GM19328 (cell line): ENCODE results near the gene TRMT112.

Experiments used
- ATAC-seq: cut with Tn5 transposase; IDR thresholded peaks from one replicate; pipeline ENCODE4 v1.9.1; 2021; ENCODE audit warnings: mild to moderate bottlenecking, moderate library complexity; ENCODE audit not compliant: unreplicated experiment

Gene TRMT112

GRCh38 chr11:64351136-64351631 is 33.8 kb upstream of the TRMT112 start:
- no peak for ATAC-seq

DNA sequence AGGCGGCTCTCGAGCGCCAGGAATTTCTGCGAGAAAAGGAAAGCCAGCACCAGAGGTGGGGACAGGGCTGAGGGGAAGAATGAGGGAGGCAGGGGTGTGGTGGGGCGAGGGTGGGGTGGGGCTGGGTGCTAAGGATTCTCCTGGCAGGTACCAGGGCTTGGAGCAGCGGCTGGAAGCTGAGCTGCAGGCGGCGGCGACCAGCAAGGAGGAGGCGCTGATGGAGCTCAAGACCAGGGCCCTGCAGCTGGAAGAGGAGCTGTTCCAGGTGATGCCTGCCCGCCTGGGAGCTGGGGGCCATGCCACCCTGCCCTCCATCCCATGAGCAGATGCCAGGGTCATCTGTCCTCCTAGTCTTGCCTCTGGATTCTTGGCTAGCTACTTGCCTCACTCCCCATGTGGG is 32.0 kb upstream of the TRMT112 start:
- ATAC-seq, result no peak

DNA sequence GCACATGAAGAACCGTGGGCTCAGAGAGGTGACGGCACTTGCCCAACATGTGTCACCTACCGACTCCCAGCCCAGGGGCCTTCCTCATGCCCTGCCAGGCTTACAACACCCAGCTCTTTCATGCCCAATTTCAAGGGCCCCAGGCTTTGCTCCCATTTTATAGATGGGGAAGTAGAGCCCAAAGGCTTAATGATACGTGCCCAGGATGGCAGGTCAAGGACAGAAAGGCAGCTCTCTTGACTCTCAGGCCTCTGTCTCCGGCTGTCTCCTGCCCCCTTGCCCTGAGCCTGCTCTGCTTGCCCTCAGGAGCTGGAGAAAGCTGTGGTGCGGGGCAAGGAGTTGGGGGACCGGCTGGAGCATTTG is 31.6 kb upstream of the TRMT112 start:
- ATAC-seq, result no peak

GRCh38 chr11:64348383-64349024 is 31.1 kb upstream of the TRMT112 start:
- no peak for ATAC-seq

DNA sequence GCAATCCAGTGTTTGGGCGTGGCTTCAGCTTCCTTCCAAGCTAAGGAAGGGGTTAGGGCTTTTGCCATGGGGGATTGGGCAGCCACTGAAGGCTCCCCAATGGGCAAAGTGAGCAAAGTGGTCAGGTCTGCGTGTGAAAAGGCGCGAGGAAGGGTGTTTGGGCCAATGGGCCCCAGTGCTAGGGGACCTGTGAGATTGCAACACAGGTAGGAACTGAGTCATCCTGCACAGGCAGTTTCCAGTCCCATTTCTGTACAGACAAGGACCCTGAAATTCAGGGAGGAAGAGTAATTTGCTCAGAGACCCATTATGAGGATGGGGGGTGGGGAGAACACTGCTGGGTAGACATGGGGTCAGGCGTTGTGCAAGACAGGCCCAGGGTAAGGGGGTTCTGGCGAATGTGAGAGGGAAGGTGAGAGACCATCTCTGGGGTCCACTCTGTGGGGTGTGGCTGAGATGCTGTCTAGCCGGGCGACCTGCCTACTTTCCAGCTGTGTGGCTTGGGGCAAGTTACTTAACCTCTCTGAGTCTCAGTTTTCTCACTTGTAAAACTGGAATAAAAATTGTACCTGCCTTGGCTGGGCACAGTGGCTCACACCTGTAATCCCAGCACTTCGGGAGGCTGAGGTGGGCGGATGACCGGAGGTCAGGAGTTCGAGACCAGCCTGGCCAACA is 30.0 kb upstream of the TRMT112 start:
- no peak for ATAC-seq

GRCh38 chr11:64344787-64345186 is 27.4 kb upstream of the TRMT112 start:
- ATAC-seq, result no peak

DNA sequence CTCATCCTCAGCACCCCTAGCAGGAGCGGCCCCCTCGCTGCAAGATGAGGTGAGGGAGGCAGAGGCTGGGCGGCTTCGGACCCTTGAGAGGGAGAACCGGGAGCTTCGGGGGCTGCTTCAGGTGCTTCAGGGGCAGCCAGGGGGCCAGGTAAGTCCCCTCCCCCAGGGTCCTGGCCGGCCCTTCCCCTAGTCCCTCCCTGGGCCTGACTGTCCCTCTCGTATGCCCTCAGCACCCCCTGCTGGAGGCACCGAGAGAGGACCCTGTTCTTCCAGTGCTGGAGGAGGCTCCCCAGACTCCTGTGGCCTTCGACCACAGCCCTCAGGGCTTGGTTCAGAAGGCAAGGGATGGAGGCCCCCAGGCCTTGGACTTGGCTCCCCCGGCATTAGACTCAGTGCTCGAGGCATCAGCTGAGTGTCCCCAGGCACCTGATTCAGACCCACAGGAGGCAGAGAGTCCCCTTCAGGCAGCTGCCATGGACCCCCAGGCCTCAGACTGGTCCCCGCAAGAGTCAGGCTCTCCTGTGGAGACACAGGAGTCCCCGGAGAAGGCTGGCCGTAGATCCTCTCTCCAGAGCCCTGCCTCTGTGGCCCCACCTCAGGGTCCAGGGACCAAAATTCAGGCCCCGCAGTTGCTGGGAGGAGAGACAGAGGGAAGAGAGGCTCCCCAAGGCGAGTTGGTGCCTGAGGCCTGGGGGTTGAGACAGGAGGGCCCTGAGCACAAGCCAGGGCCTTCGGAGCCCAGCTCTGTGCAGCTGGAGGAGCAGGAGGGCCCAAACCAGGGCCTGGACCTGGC is 26.6 kb upstream of the TRMT112 start:
- ATAC-seq, result no peak

DNA sequence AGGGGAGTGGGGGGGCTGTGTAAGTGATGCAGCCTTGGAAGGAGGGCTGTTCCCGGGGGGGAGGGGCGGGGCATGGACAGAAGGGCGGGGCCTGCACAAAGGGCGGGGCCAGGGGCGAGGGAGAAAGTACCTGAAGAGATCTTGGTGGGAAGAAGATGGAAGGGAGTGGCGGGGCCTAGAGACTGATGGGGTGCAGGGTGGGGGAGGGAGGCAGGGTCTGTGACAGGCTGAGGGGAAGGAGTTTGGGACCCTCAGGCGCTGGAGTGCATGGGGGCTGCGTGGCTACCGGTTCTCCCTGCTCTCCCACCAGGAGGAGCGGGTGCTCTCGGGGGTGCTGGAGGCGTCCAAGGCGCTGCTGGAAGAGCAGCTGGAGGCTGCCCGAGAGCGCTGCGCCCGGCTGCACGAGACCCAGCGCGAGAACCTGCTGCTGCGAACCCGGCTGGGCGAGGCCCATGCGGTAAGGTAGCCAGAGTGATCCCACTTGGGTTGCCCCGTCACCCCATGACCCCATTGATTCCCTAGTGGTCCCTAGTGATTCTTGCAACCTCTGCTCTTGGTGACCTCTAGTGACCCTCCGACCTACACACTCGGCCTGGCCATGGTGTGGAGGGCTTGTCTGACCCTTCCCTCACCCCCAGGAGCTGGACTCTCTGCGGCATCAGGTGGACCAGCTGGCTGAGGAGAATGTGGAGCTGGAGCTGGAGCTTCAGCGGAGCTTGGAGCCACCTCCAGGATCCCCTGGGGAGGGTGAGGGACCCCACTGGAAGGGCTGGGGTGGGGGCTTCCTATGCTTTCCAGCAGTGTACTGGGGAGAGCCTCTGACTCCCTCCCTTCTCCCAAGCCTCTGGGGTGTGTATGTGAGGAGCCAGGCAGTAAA is 25.7 kb upstream of the TRMT112 start:
- ATAC-seq, result no peak

GRCh38 chr11:64341851-64342791 is 24.8 kb upstream of the TRMT112 start:
- ATAC-seq, result no peak

- ATAC-seq, result no peak
These were observed 24.1 kb upstream of the TRMT112 start for GRCh38 chr11:64341429-64341828.

- ATAC-seq, result no peak
These were observed 23.4 kb upstream of the TRMT112 start for GRCh38 chr11:64340671-64341335.

GRCh38 chr11:64339754-64340408 is 22.5 kb upstream of the TRMT112 start, which contains the start of gene CCDC88B:
TSS of gene CCDC88B (plus strand) at chr11:64340204. CDS start at chr11:64340267, 63 bp downstream.
- peak; percentile 49 for ATAC-seq

- no peak for ATAC-seq
These were observed 21.9 kb upstream of the TRMT112 start for GRCh38 chr11:64339286-64339685.

GRCh38 chr11:64338716-64339115 is 21.4 kb upstream of the TRMT112 start:
- no peak for ATAC-seq

DNA sequence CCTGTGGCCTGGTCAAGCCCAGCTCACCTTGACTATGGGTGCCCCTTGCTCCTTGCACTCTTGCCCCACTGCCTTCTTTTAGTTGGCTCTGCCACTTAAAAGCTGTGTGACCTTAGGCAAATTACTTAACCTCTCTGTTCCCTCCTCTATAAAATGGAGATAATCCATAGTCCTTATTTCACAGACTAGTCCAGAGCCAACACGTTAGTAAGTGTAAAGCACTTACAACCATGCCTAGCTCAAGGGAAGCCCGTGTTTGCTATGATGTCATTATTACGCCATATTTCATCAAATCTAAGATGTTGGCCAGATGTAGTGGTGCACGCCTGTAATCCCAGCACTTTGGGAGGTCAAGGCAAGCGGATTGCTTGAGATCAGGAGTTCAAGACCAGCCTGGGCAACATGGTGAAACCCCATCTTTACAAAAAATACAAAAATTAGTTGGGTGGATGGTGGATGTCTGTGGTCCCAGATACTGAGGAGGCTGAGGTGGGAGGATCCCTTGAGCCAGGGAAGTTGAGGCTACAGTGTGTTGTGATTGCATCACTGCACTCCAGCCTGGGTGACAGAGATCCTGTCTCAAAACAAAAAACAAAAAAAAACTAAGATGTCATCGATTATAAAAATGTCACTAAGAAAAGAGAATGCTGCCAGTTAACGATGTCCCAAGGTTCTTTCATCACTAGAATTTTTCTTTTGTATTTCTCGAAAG is 20.3 kb upstream of the TRMT112 start:
- no peak for ATAC-seq

DNA sequence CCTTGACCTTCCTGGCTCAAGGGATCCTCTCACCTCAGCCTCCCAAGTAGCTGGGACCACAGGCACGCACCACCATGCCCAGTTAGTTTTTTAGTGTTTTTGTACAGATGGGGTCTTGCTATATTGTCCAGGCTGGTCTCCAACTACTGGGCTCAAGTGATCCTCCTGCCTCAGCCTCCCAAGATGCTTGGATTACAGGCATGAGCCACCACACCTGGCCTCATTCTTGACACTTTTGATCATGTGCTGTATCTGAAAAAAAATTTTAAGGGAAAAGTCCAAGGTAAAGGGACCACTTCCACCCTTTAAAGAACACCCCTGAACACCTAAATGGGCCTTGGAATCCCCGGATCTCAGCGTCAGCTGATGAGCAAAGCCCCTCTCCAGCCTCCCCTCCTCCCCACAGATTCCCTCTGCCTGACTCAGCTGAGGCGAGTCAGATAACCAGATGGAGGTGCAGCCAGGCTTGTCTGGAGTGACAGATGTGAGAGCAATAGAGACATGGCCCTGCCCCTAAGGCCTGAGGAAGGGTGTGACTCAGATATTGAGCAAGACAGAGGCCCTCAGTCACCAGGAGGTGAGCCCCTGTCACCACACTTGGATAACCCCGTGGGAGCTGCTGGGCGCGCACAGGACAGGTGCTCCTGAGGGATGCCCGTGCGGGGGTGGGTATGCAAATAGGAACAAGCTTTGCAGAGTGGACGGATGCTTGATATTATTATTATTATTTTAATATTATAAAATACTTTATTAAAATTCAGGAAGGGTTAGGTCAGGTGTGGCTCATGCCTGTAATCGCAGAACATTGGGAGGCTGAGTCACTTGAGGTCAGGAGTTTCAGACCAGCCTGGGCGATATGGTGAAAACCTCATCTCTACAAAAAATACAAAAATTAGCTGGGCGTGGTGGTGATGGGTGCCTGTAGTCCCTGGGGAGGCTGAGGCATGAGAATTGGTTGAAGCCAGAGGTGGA is 17.7 kb upstream of the TRMT112 start:
- peak; percentile 60 for ATAC-seq

GRCh38 chr11:64333556-64333955 is 16.2 kb upstream of the TRMT112 start:
- ATAC-seq, result no peak
